GM11168 (cell line): ENCODE data around the gene MAST2.

ENCODE experiments used
- in situ Hi-C: fragments of 300-500 bp; cut with MboI; formaldehyde crosslinking; loops from one replicate; pipeline ENCODE4 v1.12.0; 2022; ENCODE audit warnings: low sequenced_read_pairs; ENCODE audit not compliant: unreplicated experiment

MAST2 gene

DNA sequence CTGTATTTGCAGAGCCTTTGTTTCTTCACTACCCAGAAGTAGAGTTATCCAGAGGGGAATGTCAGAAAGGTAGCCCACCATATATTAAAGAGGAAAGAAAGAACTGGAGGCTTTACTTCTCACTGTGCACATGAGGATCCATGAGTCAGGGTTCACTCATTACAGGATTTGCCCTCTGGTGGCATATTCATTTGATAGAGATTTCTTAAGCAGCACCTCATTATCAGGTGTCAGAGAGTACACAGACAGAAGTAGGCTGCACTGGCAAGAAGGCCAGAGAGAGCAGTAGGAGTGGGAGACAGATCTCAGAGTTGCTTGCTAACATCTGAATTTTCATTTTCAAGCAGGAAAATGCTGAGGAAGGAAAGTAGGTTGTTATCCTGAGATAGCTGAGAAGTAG is 205.2 kb downstream of the MAST2 start:
- in situ Hi-C loops, result no loop called here

- in situ Hi-C loops, result no loop called here
Observed at GRCh38 chr1:46010611-46011010, 207.2 kb downstream of the MAST2 start.

- in situ Hi-C loops, result no loop called here
Observed at GRCh38 chr1:46011121-46011695, 207.8 kb downstream of the MAST2 start.

DNA sequence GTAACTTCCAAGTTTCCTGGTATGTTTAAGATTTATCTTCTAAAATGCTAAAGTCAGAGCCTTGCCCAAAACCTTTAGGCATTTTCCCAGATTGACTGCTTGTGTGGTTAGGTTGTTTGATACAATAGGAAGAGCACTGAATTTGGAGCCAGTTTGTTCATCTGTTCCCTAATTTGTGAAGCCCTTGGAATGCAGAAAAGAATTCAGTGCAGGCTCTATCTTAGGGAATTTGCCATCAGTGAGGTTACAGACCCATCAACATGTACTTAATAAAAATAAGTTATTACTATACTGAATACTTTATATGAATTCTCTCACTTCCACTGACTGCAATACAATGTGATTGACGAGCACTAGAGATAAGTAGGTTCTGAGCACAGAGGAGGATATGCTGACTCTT is 208.8 kb downstream of the MAST2 start:
- in situ Hi-C loops, result no loop called here

- in situ Hi-C loops, result no loop called here
Observed at GRCh38 chr1:46013581-46013980, 210.2 kb downstream of the MAST2 start.

DNA sequence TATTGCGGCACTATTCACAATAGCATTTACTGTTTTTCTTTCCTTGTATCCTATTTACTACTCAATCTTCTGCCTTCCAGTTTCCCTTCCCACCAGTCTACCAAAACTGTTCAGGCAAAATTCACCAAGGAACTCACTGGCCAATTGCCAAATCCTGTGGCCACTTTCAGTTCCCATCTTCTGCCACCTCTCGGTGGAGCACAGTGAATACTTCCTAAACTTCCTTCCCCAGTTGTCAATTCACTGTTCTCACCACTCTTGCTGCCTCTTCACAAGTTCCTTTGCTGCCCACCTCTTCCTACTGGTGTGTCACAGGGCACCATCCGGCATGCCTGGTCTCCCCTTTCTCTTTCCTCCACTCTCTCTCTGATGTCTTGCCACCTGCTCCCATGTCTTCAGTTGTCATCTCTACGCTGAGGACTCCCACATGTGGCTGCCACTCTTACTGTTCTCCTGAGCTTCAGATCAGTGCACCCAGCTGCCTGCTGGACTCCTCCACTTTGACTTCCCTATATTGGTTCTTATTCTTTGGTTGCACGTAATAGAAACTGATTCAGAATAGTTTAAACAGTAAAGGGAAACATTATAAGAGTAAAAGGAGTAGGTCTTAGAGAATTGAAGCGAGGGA is 214.6 kb downstream of the MAST2 start:
- in situ Hi-C loops, result no loop called here

DNA sequence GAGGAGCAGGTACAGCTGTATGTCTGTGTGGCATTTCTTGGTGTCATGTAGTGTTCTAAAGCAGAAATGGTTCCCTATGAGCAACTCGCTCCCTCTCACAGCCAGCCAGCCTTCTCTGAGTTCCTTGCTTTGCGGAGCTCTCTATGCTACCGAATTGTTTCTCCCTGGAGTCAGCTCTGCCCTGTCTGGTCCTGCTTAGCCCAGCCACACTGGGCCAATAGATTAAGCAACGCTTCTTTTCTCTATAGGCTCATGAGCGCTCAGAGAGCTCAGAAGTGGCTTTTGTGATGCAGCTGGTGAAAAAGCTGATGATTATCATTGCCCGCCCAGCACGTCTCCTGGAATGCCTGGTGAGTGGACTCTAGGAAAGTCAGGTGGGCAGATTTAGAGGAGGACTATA is 215.9 kb downstream of the MAST2 start:
- in situ Hi-C loops, result no loop called here

DNA sequence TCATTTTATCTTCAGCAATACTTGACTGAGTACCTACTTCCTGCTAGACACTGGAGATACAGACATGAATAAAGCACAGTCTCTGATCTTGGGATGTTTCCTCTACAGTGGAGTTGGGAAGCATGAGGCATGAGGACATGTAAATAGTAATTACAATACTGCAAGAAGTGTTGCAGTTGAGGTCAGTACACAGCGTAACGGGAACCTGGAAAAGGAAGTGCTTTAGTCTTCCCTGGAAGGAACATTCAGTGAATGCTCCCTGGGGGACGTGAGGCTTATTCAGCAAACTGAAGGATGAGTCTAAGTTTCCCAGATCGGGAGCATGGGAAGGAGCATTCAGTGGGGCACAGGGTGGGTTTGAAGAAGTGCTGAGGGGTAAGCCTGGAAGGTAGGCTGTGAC is 216.6 kb downstream of the MAST2 start:
- in situ Hi-C loops, result no loop called here

GRCh38 chr1:46021046-46021996 is 217.9 kb downstream of the MAST2 start:
- in situ Hi-C loops, result no loop called here

DNA sequence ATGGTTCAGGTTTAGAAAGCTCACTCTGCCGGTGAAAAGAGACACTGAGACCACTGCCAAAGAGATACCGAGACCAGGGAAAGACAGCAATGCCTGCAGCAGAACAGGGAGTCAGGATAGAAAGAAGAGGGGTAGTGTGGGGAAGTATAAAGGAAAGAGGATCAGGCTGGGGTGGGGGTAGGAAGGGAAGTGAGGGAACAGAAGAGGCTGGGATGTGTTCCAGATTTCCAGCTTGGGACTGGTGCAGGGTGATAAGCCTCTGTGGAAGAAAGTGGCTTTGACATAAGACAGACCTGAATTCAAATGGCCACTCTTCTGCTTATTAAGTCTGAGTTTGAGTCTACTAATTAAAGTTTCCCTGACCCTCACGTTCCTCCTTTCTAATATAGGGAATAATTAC is 223.1 kb downstream of the MAST2 start:
- in situ Hi-C loops, result no loop called here

- in situ Hi-C loops, result no loop called here
Observed at GRCh38 chr1:46027788-46028573, 224.6 kb downstream of the MAST2 start.

GRCh38 chr1:46030074-46030870 is 226.9 kb downstream of the MAST2 start:
- in situ Hi-C loops, result no loop called here

DNA sequence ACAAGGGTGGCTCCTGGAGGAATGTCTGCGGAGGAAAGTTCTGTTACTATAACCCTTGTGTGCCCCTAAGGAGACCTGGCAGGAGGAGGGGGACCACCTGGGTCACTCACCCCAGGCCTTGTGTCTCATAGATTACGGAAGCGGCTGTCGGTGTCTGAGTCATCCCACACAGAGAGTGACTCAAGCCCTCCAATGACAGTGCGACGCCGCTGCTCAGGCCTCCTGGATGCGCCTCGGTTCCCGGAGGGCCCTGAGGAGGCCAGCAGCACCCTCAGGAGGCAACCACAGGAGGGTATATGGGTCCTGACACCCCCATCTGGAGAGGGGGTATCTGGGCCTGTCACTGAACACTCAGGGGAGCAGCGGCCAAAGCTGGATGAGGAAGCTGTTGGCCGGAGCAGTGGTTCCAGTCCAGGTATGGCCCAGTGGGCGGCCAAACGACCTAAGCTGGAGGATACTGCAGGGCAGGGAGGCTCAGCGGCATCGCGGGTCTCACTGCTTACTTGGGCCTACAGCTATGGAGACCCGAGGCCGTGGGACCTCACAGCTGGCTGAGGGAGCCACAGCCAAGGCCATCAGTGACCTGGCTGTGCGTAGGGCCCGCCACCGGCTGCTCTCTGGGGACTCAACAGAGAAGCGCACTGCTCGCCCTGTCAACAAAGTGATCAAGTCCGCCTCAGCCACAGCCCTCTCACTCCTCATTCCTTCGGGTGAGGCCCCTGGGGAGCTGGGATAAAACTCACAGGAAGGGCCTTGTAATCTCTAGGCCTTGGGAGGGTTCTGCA is 227.7 kb downstream of the MAST2 start:
- in situ Hi-C loops, result no loop called here

DNA sequence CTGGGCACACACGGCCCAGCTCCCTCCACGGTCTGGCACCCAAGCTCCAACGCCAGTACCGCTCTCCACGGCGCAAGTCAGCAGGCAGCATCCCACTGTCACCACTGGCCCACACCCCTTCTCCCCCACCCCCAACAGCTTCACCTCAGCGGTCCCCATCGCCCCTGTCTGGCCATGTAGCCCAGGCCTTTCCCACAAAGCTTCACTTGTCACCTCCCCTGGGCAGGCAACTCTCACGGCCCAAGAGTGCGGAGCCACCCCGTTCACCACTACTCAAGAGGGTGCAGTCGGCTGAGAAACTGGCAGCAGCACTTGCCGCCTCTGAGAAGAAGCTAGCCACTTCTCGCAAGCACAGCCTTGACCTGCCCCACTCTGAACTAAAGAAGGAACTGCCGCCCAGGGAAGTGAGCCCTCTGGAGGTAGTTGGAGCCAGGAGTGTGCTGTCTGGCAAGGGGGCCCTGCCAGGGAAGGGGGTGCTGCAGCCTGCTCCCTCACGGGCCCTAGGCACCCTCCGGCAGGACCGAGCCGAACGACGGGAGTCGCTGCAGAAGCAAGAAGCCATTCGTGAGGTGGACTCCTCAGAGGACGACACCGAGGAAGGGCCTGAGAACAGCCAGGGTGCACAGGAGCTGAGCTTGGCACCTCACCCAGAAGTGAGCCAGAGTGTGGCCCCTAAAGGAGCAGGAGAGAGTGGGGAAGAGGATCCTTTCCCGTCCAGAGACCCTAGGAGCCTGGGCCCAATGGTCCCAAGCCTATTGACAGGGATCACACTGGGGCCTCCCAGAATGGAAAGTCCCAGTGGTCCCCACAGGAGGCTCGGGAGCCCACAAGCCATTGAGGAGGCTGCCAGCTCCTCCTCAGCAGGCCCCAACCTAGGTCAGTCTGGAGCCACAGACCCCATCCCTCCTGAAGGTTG is 231.4 kb downstream of the MAST2 start:
- in situ Hi-C loops, result loop anchor here (5.0 kb wide), 1 partner anchor 142 kb away; the partner anchor contains the start of genes P3R3URF and TSPAN1

DNA sequence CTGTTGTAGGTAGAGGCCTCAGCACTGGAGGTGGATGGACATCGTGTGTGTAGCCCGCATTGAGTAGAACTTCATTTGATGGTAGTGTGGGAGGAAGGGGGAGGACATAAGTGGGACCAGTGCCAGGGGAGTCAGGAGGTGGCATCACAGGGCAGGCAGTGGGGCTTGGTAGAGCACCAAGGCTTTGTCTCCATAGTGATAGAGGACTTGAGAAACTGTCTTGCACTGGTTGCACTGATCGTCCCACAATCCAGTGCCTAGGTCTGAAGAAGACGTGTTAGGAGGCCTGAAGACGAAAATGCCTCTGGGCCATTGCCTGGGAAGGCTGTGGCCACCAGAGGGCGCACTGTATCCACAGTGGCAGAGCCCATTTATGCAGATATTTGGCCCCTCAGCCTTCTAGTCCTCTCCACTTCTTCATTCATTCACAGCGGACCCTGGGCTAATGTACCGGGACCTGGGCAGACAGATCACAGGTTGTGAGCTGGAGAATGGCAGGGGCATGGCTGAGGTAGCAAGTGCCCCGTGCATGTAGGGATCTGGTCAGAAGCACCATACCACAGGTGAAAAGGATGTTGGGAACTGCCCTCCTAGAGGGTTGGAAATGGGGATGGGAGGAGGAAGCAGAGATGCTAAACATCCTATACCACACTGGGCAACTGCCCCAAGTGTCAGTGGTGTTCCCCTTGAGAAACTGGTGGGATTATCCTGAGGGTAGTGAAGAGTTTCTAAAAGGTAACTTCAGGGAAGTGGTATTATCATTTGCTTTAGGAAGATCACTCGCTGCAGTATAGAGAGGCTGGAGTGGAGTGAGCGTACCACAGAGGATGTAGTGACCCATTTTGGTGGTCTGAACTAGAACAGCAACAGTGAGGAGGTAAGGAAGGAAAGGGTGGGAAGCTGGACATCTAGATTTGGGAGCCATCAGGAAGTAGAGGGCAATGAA is 233.8 kb downstream of the MAST2 start:
- in situ Hi-C loops, result loop anchor here (5.0 kb wide), 1 partner anchor 140 kb away; the partner anchor contains the start of genes P3R3URF and TSPAN1

DNA sequence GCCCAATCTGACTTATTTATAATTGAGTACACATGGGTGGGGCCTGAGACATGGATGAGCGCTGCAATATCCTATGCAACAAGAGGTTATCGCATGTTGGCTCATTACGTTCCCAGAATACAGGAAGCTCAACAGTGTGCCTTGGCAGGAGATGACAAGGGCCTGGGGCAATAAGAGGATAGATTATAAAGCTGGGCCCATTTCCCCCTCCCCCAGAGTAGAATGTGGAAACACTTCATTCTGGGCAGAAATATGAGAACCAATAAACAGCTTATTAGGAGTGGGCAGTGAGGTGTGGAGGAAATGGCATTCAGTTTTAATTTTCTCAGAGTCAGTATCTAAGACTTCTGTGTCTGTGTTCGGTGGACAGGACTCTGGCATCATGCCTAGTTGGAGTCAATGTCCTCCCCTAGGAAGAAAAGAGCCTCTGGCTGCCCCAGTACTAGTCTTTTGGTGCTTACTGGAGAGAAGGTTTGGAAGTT is 236.2 kb downstream of the MAST2 start:
- in situ Hi-C loops, result loop anchor here (5.0 kb wide), 1 partner anchor 138 kb away; the partner anchor contains the start of genes P3R3URF and TSPAN1
